Cardiac muscle cell (in vitro differentiated cells and primary cell): ENCODE data around the gene GSTO2. TPM values are rescaled to one million over a fixed set of nuclear protein-coding genes. Genes with fewer than 3 reads are reported as not detected.

ENCODE experiments used
- DNase-seq, 2 donors: peaks; one replicate each; pipeline versions ENCODE4 v3.0.0 to v3.0.0-alpha.2; 2010 to 2017; ENCODE audit warnings: low read depth in 1 of 2, low spot score in 1 of 2
- H3K27ac ChIP-seq: fragments of 200-600 bp; sonication (generic); 2 replicates; pipeline ENCODE4 v1.5.1; 2016
- H3K27me3 ChIP-seq: fragments of 200-600 bp; sonication (generic); 2 replicates; pipeline ENCODE4 v1.6.0; 2016; ENCODE audit warnings: control low read depth
- H3K36me3 ChIP-seq: fragments of 200-600 bp; sonication (generic); 2 replicates; pipeline ENCODE4 v1.5.1; 2016; ENCODE audit warnings: control low read depth
- H3K4me1 ChIP-seq: fragments of 200-600 bp; sonication (generic); 2 replicates; pipeline ENCODE4 v1.8.1; 2017; ENCODE audit warnings: low read depth, mild to moderate bottlenecking, mixed run types
- H3K4me3 ChIP-seq: fragments of 200-600 bp; sonication (generic); 2 replicates; pipeline ENCODE4 v1.5.1; 2016; ENCODE audit warnings: mild to moderate bottlenecking
- H3K9me3 ChIP-seq: fragments of 200-600 bp; sonication (generic); 2 replicates; pipeline ENCODE4 v1.5.1; 2017; ENCODE audit warnings: low read depth, mild to moderate bottlenecking, control low read depth
- CTCF ChIP-seq: IDR thresholded peaks from 2 replicates; pipeline ENCODE4 v1.5.1; 2012; ENCODE audit warnings: low read depth, mild to moderate bottlenecking, low read length
- polyA plus RNA-seq: library from polyadenylated mRNA; unstranded; fragments of >200 nt; fragmentation: Nextera tagmentation; extraction: Ambion mirVana; gene quantifications from 2 replicates; pipeline ENCODE4 v1.2.1, GENCODE V29; 2016
- total RNA-seq: library from RNA; depleted of rRNA; stranded (reverse); fragments of >200 nt; gene quantifications from 2 replicates; pipeline ENCODE4 v1.2.3, GENCODE V29; 2016

GSTO2 gene
- total and polyA plus RNA-seq, 2 experiments from 2014 or later, result 2.2 to 3.0 TPM

GRCh38 chr10:104255311-104255981 is 13.5 kb upstream of the GSTO2 start:
- Histone ChIP-seq H3K36me3 (peaks cover 6% of the 10 kb centered on the region), H3K4me3 (peak overlapping the region; percentile 83), H3K9me3 (no peaks in the 10 kb centered on the region), H3K27ac (peak overlapping the region; percentile 71), H3K4me1 (peaks cover 41% of the 10 kb centered on the region), H3K27me3 (no peaks in the 10 kb centered on the region)
- peak in 1 of 2 donors; percentile 60 for DNase-seq
- TF ChIP-seq CTCF, result no peak

GRCh38 chr10:104256335-104256961 is 12.5 kb upstream of the GSTO2 start:
- no peak for DNase-seq
- Histone ChIP-seq H3K36me3 (peaks cover 9% of the 10 kb centered on the region), H3K27me3 (no peaks in the 10 kb centered on the region), H3K27ac (no peak overlapping the region), H3K9me3 (no peaks in the 10 kb centered on the region), H3K4me1 (peaks cover 48% of the 10 kb centered on the region), H3K4me3 (peak overlapping the region; percentile 83)
- TF ChIP-seq CTCF, result no peak

GRCh38 chr10:104257235-104257634 is 11.7 kb upstream of the GSTO2 start:
- peaks cover 49% of the 10 kb centered on the region for H3K4me1 ChIP-seq
- H3K27ac ChIP-seq, result no peak overlapping the region
- no peaks in the 10 kb centered on the region for H3K9me3 ChIP-seq
- no peaks in the 10 kb centered on the region for H3K27me3 ChIP-seq
- DNase-seq, result no peak
- H3K4me3 ChIP-seq, result no peak overlapping the region
- no peak for TF ChIP-seq CTCF
- peaks cover 9% of the 10 kb centered on the region for H3K36me3 ChIP-seq

GRCh38 chr10:104258209-104258608 is 10.8 kb upstream of the GSTO2 start:
- no peak for DNase-seq
- no peak for TF ChIP-seq CTCF

GRCh38 chr10:104259456-104259855 is 9.5 kb upstream of the GSTO2 start:
- peak overlapping the region; percentile 20 for H3K27ac ChIP-seq
- no peak overlapping the region for H3K4me3 ChIP-seq
- peaks cover 25% of the 10 kb centered on the region for H3K36me3 ChIP-seq
- no peaks in the 10 kb centered on the region for H3K9me3 ChIP-seq
- no peak for DNase-seq
- no peak for TF ChIP-seq CTCF
- H3K27me3 ChIP-seq, result no peaks in the 10 kb centered on the region
- H3K4me1 ChIP-seq, result peaks cover 28% of the 10 kb centered on the region

More at GRCh38 chr10:104258209-104258608, 10.8 kb upstream of the GSTO2 start:
- H3K27me3 ChIP-seq, result no peaks in the 10 kb centered on the region
- H3K4me3 ChIP-seq, result no peak overlapping the region
- H3K36me3 ChIP-seq, result peaks cover 17% of the 10 kb centered on the region
- no peak overlapping the region for H3K27ac ChIP-seq
- no peaks in the 10 kb centered on the region for H3K9me3 ChIP-seq
- peaks cover 40% of the 10 kb centered on the region for H3K4me1 ChIP-seq
